ENCODE measurements around the gene TRAPPC12.

- TF ChIP-seq POLR2AphosphoS5 (IDR thresholded peaks at IDR 0.05; ENCODE audit: low read depth, low read length) (no peak), TAF1 (IDR thresholded peaks at IDR 0.05; ENCODE audit: borderline replicate concordance, low read depth, low read length) (no peak)
Observed at GRCh38 chr2:3440477-3440876, 61.0 kb downstream of the TRAPPC12 start.

All from GM12892 (cell line).